Lung (tissue), 12 donors: Measurements from ENCODE around the gene VPS37D. TPM values are rescaled to one million over a fixed set of nuclear protein-coding genes. Genes with fewer than 3 reads are reported as not detected.
"Not testable (repeated sequence)": the region's sequence is repeated elsewhere in the genome, so short reads cannot be mapped to it uniquely, and the experiment has no call there.

Experiments used
- ATAC-seq: fragments of 200-7000 bp; cut with Tn5 transposase; one replicate; pipeline ENCODE4 v1.9.1; 2020; ENCODE audit warnings: moderate number of reproducible peaks; ENCODE audit not compliant: insufficient read depth, low FRiP score
- DNase-seq, 3 donors: peaks; one replicate each; pipeline ENCODE4 v3.0.0-alpha.2; 2013 to 2017
- H3K27ac ChIP-seq, 2 donors: one replicate each; pipeline ENCODE4 v1.5.1; 2013; ENCODE audit warnings: mild to moderate bottlenecking in 2 of 2, moderate library complexity in 2 of 2, control low read depth in 1 of 2, inconsistent platforms in 1 of 2, low read depth in 1 of 2, low read length in 1 of 2
- H3K27me3 ChIP-seq, 3 donors: one replicate each; pipeline ENCODE4 v1.5.1; 2013; ENCODE audit warnings: low read length in 2 of 3; ENCODE audit not compliant: control insufficient read depth in 3 of 3, insufficient read depth in 3 of 3
- H3K36me3 ChIP-seq, 4 donors: one replicate each; pipeline ENCODE4 v1.5.1; 2013; ENCODE audit warnings: low read length in 4 of 4, mild to moderate bottlenecking in 1 of 4, moderate library complexity in 1 of 4; ENCODE audit not compliant: control insufficient read depth in 4 of 4, insufficient read depth in 4 of 4
- H3K4me1 ChIP-seq, 5 donors: one replicate each; pipeline ENCODE4 v1.5.1; 2013; ENCODE audit warnings: low read length in 5 of 5, mild to moderate bottlenecking in 2 of 5, moderate library complexity in 1 of 5; ENCODE audit not compliant: control insufficient read depth in 5 of 5, insufficient read depth in 5 of 5
- H3K4me3 ChIP-seq: one replicate; pipeline ENCODE4 v1.5.1; 2013; ENCODE audit warnings: mild to moderate bottlenecking, control low read depth, moderate library complexity
- H3K9ac ChIP-seq, 2 donors: one replicate each; pipeline ENCODE4 v1.5.1; 2013; ENCODE audit warnings: low read length in 2 of 2, control low read depth in 1 of 2; ENCODE audit not compliant: insufficient read depth in 1 of 2
- H3K9me3 ChIP-seq, 4 donors: one replicate each; pipeline ENCODE4 v1.5.1; 2013; ENCODE audit warnings: low read length in 3 of 4, mild to moderate bottlenecking in 1 of 4, moderate library complexity in 1 of 4; ENCODE audit not compliant: control insufficient read depth in 4 of 4, insufficient read depth in 3 of 4
- CTCF ChIP-seq: IDR thresholded peaks from 2 replicates; pipeline ENCODE4 v1.5.1; 2012; ENCODE audit warnings: mild to moderate bottlenecking; ENCODE audit errors: control extremely low read depth, extremely low read depth
- WGBS, 2 donors: extraction: QIAGEN DNeasy Blood & Tissue Kit; methylation state at CpG; one replicate each; pipeline ENCODE4 v1.1.7; 2013; 5-methylcytosine and 5-hydroxymethylcytosine counted together
- polyA plus RNA-seq, 2 donors: library from polyadenylated mRNA; stranded (reverse); fragments of 200-250 nt; gene quantifications; one replicate each; pipeline ENCODE4 v1.2.1, GENCODE V29; 2013
- total RNA-seq, 2 donors: library from RNA; depleted of rRNA in 1 of 2; stranded (reverse); fragments of >200 nt in 1 of 2; gene quantifications; one replicate each; pipeline ENCODE4 v1.2.1, GENCODE V29; 2014 to 2021
- donor health status: control.
- donor health status: control.
- donor health status: Bipolar disorder and iron deficiency.
- donor health status: healthy.
- donor health status: DM: yes; HTN: yes; CAD: no.

The VPS37D gene
- total and polyA plus RNA-seq, 4 donors = 0.66 to 5.5 (median 1.3) TPM

GRCh38 chr7:73649576-73649975, 18.1 kb upstream of the VPS37D start:
- Histone ChIP-seq H3K27ac (no peak overlapping the region), H3K9me3 (no peaks in the 10 kb centered on the region), H3K4me3 (no peak overlapping the region), H3K9ac (no peak overlapping the region), H3K4me1 (peaks cover 0 to 5% (median 0%) of the 10 kb centered on the region in 5 donors), H3K36me3 (no peaks in the 10 kb centered on the region), H3K27me3 (peaks cover 0 to 25% (median 18%) of the 10 kb centered on the region in 3 donors)
- TF ChIP-seq CTCF = no peak
- ATAC-seq = no peak
- WGBS, 2 donors = 34 to 46% methylated on average over 9 of the region's 9 CpGs
- no peak for DNase-seq

- TF ChIP-seq CTCF = no peak
- no peak overlapping the region for H3K4me3 ChIP-seq
- 52 to 63% methylated on average over 5 of the region's 5 CpGs for WGBS, 2 donors
- H3K4me1 ChIP-seq = peaks cover 0 to 5% (median 0%) of the 10 kb centered on the region in 5 donors
- no peak for DNase-seq
- no peak overlapping the region for H3K9ac ChIP-seq
- no peak for ATAC-seq
- no peaks in the 10 kb centered on the region for H3K36me3 ChIP-seq
- H3K9me3 ChIP-seq = no peaks in the 10 kb centered on the region
- peaks cover 0 to 25% (median 18%) of the 10 kb centered on the region in 3 donors for H3K27me3 ChIP-seq
- H3K27ac ChIP-seq = no peak overlapping the region
Measured at GRCh38 chr7:73650524-73650923, 17.1 kb upstream of the VPS37D start.

GRCh38 chr7:73652541-73652949, 15.1 kb upstream of the VPS37D start:
- Histone ChIP-seq H3K4me1 (peaks cover 0 to 5% (median 0%) of the 10 kb centered on the region in 5 donors), H3K36me3 (no peaks in the 10 kb centered on the region), H3K9me3 (no peaks in the 10 kb centered on the region), H3K9ac (no peak overlapping the region), H3K27me3 (peaks cover 0 to 21% (median 18%) of the 10 kb centered on the region in 3 donors), H3K4me3 (no peak overlapping the region), H3K27ac (no peak overlapping the region)
- no peak for ATAC-seq
- 71 to 85% methylated on average over 11 of the region's 11 CpGs for WGBS, 2 donors
- no peak for DNase-seq
- no peak for TF ChIP-seq CTCF

- not testable (repeated sequence) for ATAC-seq, DNase-seq, H3K4me1 ChIP-seq, H3K9me3 ChIP-seq, H3K27me3 ChIP-seq, H3K27ac ChIP-seq, H3K4me3 ChIP-seq, H3K9ac ChIP-seq, H3K36me3 ChIP-seq
- WGBS, 2 donors = 78 to 85% methylated on average over 4 of the region's 4 CpGs
Measured at GRCh38 chr7:73655309-73655708, 12.3 kb upstream of the VPS37D start.
